UCSD-AML1 (cell line): ENCODE measurements around the gene CELA3A.
"Not testable (repeated sequence)": the region's sequence is repeated elsewhere in the genome, so short reads cannot be mapped to it uniquely, and the experiment has no call there.

ENCODE experiments used
- DNase-seq: peaks from one replicate; lab custom pipeline; 2025; ENCODE audit not compliant: unreplicated experiment; lab: John Stamatoyannopoulos, UW

The CELA3A gene

DNA sequence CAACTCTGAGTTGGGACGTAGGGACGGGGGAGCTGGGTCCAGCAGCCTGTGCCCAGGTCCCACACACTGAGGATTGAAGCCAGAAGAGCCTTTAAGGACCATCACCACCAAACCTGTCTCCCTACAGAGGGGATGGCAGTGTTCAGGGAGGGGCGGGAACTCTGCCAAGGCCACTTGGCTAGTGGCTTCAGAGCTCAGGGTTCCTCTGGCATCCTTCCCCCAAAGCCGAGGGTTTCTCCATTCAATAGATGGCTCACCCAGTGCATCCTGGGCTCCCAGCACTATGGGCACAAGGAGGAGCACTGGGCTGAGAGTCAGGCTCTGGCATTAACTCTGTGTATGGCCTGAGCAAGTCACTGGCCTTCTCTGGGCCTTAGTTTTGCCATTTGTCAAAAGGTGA is 20.2 kb upstream of the CELA3A start:
- not testable (repeated sequence) for DNase-seq

GRCh38 chr1:21982122-21982521 is 19.3 kb upstream of the CELA3A start:
- DNase-seq: not testable (repeated sequence)

- DNase-seq: not testable (repeated sequence)
Observed at GRCh38 chr1:21983539-21983938, 17.9 kb upstream of the CELA3A start.

- DNase-seq: not testable (repeated sequence)
Observed at GRCh38 chr1:21985893-21986292, 15.6 kb upstream of the CELA3A start.

- DNase-seq: not testable (repeated sequence)
Observed at GRCh38 chr1:21986386-21986785, 15.1 kb upstream of the CELA3A start.

DNA sequence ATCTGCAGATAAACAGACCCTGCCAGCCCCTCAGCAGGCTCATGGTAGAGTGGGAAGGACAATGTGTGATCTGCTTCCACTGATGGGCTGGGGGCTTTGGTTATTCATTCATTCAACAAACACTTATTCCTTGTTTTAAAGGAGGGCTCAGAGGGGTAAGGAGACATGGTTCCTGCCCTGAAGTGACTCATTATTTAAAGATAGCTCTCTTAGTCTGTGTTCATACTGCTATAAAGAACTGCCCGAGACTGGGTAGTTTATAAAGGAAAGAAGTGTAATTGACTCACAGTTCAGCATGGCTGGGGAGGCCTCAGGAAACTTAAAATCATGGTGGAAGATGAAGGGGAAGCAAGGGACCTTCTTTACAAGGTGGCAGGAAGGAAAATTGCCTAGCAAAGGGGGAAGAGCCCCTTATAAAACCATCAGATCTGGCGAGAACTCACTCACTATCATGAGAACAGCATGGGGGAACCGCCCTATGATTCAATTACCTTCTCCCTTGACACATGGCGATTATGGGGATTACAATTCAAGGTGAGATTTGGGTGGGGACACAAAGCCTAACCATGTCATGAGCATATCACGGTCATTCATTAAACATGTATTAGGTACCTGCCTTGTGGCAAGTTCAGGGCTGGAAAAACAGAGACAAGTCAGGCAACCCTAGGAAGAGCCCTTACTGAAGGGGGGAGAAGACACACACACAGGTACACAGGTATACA is 11.6 kb upstream of the CELA3A start:
- not testable (repeated sequence) for DNase-seq

DNA sequence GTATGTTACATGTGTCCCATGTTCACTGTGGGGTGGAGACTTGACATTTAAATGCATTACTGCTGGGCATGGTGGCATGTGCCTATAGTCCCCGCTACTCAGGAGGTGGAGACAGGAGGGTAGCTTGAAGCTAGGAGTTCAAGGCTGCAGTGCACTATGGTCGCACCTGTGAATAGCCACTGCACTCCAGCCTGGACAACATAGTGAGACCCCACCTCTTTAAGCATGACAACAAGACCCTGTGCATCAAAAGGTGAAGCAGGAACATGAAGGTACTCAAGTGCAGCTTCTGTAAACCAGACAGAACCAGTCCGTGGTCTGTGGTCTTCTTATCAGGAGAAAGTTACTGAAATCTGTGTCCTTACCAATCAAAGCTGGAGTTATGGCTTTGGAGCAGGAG is 9.3 kb upstream of the CELA3A start:
- DNase-seq: not testable (repeated sequence)

GRCh38 chr1:21994716-21995115 is 6.7 kb upstream of the CELA3A start:
- DNase-seq: not testable (repeated sequence)

DNA sequence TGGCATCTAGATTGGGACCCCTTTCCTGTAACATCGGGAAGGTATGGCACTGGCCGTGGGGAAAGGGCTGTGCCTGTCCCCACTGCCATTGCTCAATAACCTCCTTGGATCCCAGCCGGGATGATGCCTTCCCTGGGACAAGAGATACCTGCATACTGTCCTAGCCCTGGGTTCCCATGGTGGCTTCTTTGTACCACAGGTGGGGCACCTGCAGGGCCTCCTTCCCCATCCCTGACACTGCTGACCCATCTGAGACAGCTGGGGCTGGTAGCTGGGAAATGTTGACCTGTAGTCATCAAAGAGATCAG is 4.8 kb upstream of the CELA3A start:
- not testable (repeated sequence) for DNase-seq

DNA sequence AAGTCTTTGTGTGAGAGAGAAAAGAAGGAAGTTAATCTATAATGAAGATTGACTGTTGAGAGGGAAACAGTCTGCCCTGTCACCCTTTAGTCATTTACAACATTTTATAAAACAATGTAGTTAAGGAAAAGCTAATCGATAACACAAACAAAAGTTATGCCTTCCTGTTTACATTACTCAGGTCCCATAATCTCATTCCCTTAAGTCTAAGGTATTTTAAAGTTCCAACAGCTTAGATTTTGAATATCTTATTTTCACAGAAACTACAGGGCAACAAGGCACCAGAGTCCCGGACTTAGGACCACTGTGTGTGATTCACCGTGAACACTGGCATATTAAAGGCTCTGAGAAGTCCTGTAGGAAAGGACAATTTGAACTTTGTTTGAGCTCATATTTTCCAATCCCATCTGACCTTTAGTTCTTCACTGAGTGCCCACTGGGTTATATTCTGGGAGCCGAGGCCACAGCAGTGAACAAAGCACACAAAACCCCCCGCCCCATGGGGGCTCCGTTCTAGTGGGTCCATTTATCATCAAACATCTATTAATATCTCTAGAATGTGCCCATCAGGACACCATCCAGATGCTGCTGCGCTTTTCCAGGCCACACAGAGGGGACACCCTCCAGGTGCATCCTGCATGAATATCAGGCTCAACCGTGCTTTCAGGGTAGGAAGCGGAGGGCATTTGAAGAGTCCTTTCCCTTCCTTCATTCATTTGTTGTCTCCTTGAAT is 3.4 kb upstream of the CELA3A start:
- DNase-seq: not testable (repeated sequence)

- not testable (repeated sequence) for DNase-seq
Observed at GRCh38 chr1:21998624-21999294, 2.7 kb upstream of the CELA3A start.

- not testable (repeated sequence) for DNase-seq
Observed at GRCh38 chr1:21999645-22000044, 1.8 kb upstream of the CELA3A start.

DNA sequence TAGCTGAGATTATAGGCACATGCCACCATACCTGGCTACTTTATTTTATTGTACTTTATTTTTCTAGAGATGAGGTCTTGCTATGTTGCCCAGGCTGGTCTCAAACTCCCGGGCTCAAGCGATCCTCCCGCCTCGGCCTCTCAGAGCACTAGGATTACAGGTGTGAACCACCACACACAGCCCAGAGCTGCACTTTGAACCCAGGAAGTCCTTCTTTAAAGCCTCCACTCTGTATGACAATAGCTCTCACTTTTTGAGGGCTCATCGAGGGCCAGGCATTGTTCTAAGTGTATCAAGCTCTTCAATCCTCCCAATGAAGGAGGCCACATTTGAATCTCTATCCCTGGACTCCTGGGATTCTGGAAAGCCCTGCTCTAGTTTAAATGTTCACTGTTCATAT is 1.0 kb downstream of the CELA3A start:
- DNase-seq: not testable (repeated sequence)

- not testable (repeated sequence) for DNase-seq
Observed at GRCh38 chr1:22002875-22003274, 1.4 kb downstream of the CELA3A start.

DNA sequence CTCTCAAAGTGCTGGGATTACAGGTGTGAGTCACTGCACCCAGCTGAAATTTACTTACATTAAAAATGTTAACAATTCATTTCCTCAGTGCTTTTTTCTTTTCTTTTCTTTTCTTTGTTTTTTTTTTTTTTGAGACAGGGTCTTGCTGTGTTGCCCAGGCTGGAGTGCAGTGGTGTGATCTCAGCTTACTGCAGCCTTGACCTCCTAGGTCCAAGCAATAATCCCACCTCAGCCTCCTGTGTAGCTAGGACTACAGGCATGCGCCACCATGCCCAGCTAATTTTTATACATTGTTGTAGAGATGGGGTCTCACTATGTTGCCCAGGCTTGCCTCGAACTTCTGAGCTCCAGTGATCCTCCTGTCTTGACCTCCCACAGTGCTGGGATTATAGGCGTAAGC is 2.5 kb downstream of the CELA3A start:
- not testable (repeated sequence) for DNase-seq

- DNase-seq: peak; percentile 42
Observed at GRCh38 chr1:22005261-22006149, 4.0 kb downstream of the CELA3A start.

- DNase-seq: not testable (repeated sequence)
Observed at GRCh38 chr1:22006736-22007135, 5.3 kb downstream of the CELA3A start.

GRCh38 chr1:22007262-22007661 is 5.8 kb downstream of the CELA3A start:
- DNase-seq: not testable (repeated sequence)

- not testable (repeated sequence) for DNase-seq
Observed at GRCh38 chr1:22009566-22009965, 8.1 kb downstream of the CELA3A start.

DNA sequence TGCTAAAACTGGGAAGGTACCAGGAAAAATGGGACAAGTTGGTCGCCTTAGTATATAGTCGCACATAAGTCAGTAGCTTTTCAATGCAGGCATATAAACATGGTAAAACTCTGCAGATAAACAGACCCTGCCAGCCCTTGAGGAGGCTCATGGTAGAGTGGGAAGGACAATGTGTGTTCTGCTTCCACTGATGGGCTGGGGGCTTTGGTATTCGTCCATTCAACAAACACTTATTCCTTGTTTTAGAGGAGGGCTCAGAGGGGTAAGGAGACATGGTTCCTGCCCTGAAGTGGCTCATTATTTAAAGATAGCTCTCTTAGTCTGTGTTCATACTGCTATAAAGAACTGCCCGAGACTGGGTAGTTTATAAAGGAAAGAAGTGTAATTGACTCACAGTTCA is 11.3 kb downstream of the CELA3A start:
- DNase-seq: not testable (repeated sequence)
